Kidney (tissue), 14 donors: Measurements from ENCODE around the gene VAMP2. TPM values are rescaled to one million over a fixed set of nuclear protein-coding genes. Genes with fewer than 3 reads are reported as not detected.

Experiments used
- DNase-seq, 5 donors: peaks; one replicate each; pipeline ENCODE4 v3.0.0-alpha.2; 2013 to 2020
- FAIRE-seq: peaks from 2 replicates; lab custom pipeline; 2012; peaks lifted over from hg19 to GRCh38; lab: Jason Lieb, UNC
- H3K27ac ChIP-seq, 2 donors: one replicate each; pipeline ENCODE4 v1.7.0; 2013; ENCODE audit warnings: low read depth in 2 of 2, low read length in 2 of 2, inconsistent platforms in 1 of 2
- H3K27me3 ChIP-seq: one replicate; pipeline ENCODE4 v1.7.1; 2013; ENCODE audit warnings: low read length, inconsistent platforms; ENCODE audit not compliant: control insufficient read depth, insufficient read depth
- H3K36me3 ChIP-seq, 3 donors: one replicate each; pipeline versions ENCODE4 v1.7.0 to v1.7.1; 2013; ENCODE audit warnings: low read length in 3 of 3, control low read depth in 1 of 3, inconsistent platforms in 1 of 3; ENCODE audit not compliant: insufficient read depth in 3 of 3, control insufficient read depth in 2 of 3
- H3K4me1 ChIP-seq, 3 donors: one replicate each; pipeline versions ENCODE4 v1.7.0 to v1.7.1; 2013; ENCODE audit warnings: low read length in 3 of 3, inconsistent platforms in 1 of 3, low read depth in 1 of 3; ENCODE audit not compliant: control insufficient read depth in 2 of 3, insufficient read depth in 2 of 3
- H3K4me3 ChIP-seq, 3 donors: one replicate each; pipeline versions ENCODE4 v1.7.0 to v1.8.1; 2013; ENCODE audit warnings: low read length in 3 of 3, control low read depth in 1 of 3, inconsistent platforms in 1 of 3
- H3K9ac ChIP-seq, 3 donors: one replicate each; pipeline versions ENCODE4 v1.7.0 to v1.7.1; 2013; ENCODE audit warnings: low read length in 3 of 3, control low read depth in 1 of 3, inconsistent platforms in 1 of 3
- H3K9me3 ChIP-seq, 3 donors: one replicate each; pipeline versions ENCODE4 v1.7.0 to v1.7.1; 2013; ENCODE audit warnings: low read length in 3 of 3, control low read depth in 1 of 3, inconsistent platforms in 1 of 3; ENCODE audit not compliant: control insufficient read depth in 2 of 3, insufficient read depth in 1 of 3
- CTCF ChIP-seq: IDR thresholded peaks from 3 replicates; pipeline ENCODE4 v1.5.1; 2012; ENCODE audit warnings: mild to moderate bottlenecking, moderate library complexity, borderline replicate concordance; ENCODE audit not compliant: insufficient read depth; ENCODE audit errors: extremely low read depth
- intact Hi-C: fragments of 100-400 bp; cut with DNase I; formaldehyde crosslinking; loops from one replicate; pipeline ENCODE4 v1.11.1; 2022
- polyA plus RNA-seq: library from polyadenylated mRNA; stranded (reverse); fragments of 350-450 nt; fragmentation: Illumina TruSeq; extraction: RNeasy Lipid Tissue Mini Kit (QIAGEN cat#74804); gene quantifications from one replicate; pipeline ENCODE4 v1.2.3, GENCODE V29; 2014; ENCODE audit warnings: low read depth, low replicate concordance; ENCODE audit not compliant: insufficient read depth
- total RNA-seq: library from RNA; stranded (reverse); fragmentation: NEBNext Ultra II Directional; extraction: Animal tissue kit (Norgen Biotek cat#: 25700); gene quantifications from one replicate; pipeline ENCODE4 v1.2.1, GENCODE V29; 2021
- donor health status: control.
- donor health status: control.
- donor health status: control.
- donor health status: control.
- donor health status: control.
- donor health status: DM: yes; HTN: yes; CAD: no.
- donor health status: Normal renal cell carcinoma (clear cell type).

Gene VAMP2
- total and polyA plus RNA-seq, 2 donors from 2014 or later = 107 to 124 TPM

GRCh38 chr17:8189041-8189710, 26.4 kb upstream of the VAMP2 start:
- peak overlapping the region; percentile 95 to 96 for H3K27ac ChIP-seq
- no peak for FAIRE-seq
- H3K4me1 ChIP-seq = peaks cover 8 to 36% (median 20%) of the 10 kb centered on the region in 3 donors
- no peaks in the 10 kb centered on the region for H3K9me3 ChIP-seq
- intact Hi-C loops = loop anchor here (10.0 kb wide), 1 partner anchor 64 kb away; the partner anchor contains the start of gene HES7
- H3K27me3 ChIP-seq = no peaks in the 10 kb centered on the region
- DNase-seq = peak in 3 of 5 donors; percentile 31 to 85 (median 75)
- no peak for TF ChIP-seq CTCF
- peak overlapping the region; percentile 23 to 88 (median 64) for H3K9ac ChIP-seq
- H3K36me3 ChIP-seq = no peaks in the 10 kb centered on the region
- peak overlapping the region; percentile 49 to 90 (median 63) for H3K4me3 ChIP-seq

GRCh38 chr17:8188263-8188839, 25.6 kb upstream of the VAMP2 start:
- Histone ChIP-seq H3K4me3 (peak overlapping the region in 2 of 3 donors; percentile 63 to 90), H3K27me3 (no peaks in the 10 kb centered on the region), H3K4me1 (peaks cover 8 to 36% (median 20%) of the 10 kb centered on the region in 3 donors), H3K9ac (peak overlapping the region in 1 of 3 donors; percentile 36), H3K9me3 (no peaks in the 10 kb centered on the region), H3K27ac (peak overlapping the region; percentile 89 to 99), H3K36me3 (no peaks in the 10 kb centered on the region)
- intact Hi-C loops = loop anchor here (10.0 kb wide), 1 partner anchor 64 kb away; the partner anchor contains the start of gene HES7
- DNase-seq = peak in 1 of 5 donors; percentile 75
- FAIRE-seq = no peak
- TF ChIP-seq CTCF = no peak

- peak overlapping the region in 2 of 3 donors; percentile 94 to 99 for H3K9ac ChIP-seq
- H3K27me3 ChIP-seq = no peaks in the 10 kb centered on the region
- H3K9me3 ChIP-seq = no peaks in the 10 kb centered on the region
- H3K36me3 ChIP-seq = no peaks in the 10 kb centered on the region
- H3K4me3 ChIP-seq = peak overlapping the region; percentile 90 to 99 (median 95)
- H3K27ac ChIP-seq = peak overlapping the region; percentile 89 to 99
- TF ChIP-seq CTCF = peak; percentile 16
- H3K4me1 ChIP-seq = peaks cover 8 to 35% (median 18%) of the 10 kb centered on the region in 3 donors
- FAIRE-seq = peak; percentile 91
- peak; percentile 95 to 98 (median 96) for DNase-seq
- intact Hi-C loops = loop anchor here (10.0 kb wide), 1 partner anchor 63 kb away; the partner anchor contains the start of gene HES7
Observed at GRCh38 chr17:8187517-8188262, 24.9 kb upstream of the VAMP2 start.
